HCEC 1CT (cell line): ENCODE data around the gene TSPAN32.
"Not testable (repeated sequence)": the region's sequence is repeated elsewhere in the genome, so short reads cannot be mapped to it uniquely, and the experiment has no call there.

ENCODE experiments used
- DNase-seq: peaks from one replicate; pipeline ENCODE4 v3.0.0-alpha.2; 2017

Gene TSPAN32

DNA sequence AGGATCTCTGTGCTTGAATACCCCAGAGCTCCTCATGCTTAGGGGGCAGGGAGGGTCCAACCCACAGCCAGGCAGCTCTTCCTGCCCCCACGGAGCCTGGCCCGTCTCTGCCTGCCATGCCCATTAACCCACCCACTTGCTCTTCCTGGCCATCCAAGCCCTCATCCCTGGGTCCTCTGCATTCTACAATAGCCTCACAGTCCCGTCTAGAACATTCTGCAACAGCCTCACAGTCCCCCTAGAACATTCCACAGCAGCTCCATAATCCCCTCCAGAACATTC, 15.1 kb downstream of the TSPAN32 start:
- no peak for DNase-seq

DNA sequence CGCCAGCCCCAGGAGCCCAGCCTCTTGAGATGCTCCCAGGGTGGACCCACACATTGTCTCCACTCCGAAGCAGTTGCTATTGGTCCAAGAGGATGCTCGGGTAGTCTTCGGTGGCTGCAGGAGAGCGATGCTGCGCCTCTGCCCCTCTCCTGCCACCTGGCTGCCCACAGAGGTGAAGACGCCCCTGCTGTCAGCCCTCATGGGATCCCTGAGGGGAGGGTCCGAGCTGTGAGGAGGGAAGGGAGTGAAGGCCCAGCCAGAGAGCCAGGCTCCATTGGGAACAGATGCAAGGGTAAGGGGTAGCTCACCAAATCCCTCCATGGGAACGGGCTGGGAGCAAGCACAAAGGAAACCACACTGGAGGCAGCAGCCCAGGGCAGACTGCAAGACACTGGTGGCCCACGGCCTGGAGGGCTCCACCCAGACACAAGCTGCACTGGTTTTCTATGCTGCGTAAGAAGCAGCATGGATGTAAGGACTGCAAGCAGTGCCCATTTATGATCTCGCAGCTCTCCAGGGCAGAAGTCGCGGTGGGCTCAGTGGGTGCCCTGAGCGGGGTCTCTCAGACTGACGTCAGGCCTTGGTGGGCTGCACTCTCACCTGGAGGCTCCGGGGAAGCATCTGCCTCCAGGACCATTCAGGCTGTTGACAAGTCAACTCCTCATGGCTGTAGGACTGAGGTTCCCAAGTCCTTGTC, 15.7 kb downstream of the TSPAN32 start:
- DNase-seq: no peak

DNA sequence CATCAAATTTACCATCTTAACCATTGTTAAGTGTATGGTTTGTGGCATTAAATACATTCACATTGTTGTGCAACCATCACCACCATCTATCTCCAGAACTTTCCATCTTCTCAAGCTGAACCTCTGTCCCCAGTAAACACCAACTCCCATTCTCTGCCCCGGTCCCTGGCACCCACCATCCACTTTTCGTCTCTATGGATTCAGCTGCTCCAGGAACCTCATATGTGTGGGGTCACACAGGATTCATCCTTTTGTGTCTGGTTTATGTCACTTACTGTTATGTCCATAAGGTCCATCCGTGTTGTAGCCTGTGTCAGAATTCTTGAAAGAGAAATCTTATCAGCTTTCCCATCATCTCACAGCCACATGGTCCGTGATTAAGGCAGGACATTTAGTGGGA, 16.3 kb downstream of the TSPAN32 start:
- DNase-seq: no peak

DNA sequence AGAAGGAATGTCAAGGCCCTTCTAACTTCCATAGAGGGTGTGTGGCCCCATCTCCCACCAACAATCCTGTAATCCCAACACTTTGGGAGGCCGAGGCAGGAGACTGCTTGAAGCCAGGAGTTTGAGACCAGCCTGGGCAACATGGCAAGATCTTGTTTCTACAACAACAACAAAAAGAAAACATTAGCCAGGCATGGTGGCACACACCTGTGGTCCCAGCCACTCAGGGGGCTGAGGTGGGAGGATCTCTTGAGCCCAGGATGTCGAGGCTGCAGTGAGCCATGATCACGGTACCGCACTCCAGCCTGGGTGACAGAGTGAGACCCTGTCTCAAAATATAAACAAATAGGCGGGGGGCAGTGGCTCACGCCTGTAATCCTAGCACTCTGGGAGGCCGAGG, 16.9 kb downstream of the TSPAN32 start:
- no peak for DNase-seq

DNA sequence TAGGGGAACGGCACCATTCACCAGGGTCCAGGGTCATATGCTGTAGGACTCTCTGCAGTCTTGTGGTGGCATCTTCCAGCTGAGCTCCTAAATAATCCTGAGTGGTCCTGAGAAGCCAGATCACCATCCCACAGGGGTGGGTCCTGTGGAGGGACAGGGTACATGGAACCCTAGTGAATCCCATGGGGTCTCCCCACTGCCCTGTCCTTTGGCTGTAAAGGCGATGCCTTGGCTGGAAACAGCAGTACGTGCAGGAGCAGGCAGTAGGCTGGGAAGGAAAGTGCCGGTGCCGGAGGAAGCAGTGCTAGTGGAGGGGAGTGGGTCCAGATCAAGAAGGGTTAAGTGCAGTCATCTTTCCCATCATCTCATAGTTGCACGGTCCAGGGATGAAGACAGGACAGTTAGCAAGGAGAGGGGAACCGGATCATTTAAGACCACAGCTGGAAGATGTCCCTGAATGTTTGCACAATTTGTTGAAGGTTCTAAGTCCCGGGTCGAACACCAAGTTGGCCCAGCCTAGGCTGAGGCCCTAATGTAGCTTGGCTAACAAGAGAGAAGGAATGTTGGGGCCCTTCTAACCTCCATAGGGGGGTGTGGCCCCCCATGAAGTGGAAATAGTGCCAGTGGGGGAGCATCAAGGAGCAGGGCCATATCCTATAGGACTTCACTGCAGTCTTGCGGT, 18.1 kb downstream of the TSPAN32 start:
- DNase-seq: no peak

DNA sequence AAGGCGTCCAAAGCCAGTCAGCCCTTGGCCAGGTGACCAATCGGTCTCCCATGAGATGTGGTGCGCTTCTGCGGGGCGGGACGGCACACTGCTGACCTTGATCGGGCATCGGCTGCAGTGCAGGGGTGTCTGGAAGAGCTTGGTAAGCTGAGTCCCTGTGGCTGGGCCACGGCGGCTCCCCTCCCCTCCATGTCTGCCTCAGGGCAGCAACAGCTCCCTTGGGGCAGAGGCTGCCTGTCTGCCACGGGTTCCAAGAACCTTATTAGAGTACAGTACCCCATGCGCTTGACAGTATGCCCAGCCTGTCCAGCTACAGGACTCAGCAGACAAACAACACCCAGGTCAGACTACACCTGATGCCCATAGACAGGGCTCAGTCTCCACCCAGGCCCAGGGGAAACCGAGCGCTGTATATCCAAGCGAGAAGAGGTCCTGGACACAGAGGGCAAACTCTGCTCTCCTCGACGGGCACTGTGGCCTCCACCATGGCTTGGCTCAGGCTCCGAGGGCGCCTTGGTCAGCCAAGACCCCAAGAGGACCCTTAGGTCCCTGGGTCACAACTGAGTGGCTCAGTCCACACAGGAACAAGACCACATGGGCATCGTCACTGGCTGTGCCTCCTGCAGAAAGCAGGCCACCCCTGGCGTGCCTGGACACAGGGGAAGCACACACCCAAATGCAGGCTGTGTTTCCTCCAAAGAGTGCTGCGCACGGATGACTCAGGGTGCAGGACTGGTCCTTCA, 18.9 kb downstream of the TSPAN32 start:
- no peak for DNase-seq

DNA sequence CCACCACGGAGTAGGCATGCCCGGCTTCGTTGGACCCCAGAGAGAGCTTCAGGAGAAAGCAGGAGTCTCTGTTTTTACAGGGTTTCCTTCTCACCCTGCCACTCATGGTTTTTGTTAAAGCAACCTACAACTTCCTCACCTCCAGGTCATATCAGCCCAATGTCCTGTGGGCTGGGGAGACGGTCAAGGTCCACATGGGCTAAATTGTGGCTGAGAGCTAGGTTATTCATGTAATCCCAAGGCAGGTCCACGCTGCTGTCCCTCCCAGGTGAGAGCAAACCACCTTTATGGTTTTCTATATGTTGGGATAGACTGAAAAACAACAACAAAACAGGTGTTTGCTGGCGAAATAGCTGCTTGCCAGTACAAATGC, 19.5 kb downstream of the TSPAN32 start:
- DNase-seq: no peak

DNA sequence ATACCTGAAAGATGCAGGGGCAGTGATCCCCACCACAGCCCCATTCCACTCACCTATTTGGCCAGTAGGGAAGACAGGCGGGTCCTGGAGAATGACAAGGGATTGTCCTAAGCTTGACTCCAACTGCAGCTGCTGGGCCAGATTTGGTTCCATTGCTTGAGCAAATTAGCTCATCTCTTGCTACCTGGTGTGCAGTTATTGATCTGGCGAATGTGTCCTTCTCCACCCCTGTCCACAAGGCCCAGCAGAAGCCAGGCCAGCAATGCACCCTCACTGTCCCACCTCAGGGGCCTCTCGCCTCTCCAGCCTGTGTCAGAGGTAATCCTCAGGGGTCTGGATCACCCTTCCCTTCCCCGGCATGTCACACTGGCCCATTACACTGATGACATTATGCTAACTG, 23.3 kb downstream of the TSPAN32 start:
- no peak for DNase-seq

DNA sequence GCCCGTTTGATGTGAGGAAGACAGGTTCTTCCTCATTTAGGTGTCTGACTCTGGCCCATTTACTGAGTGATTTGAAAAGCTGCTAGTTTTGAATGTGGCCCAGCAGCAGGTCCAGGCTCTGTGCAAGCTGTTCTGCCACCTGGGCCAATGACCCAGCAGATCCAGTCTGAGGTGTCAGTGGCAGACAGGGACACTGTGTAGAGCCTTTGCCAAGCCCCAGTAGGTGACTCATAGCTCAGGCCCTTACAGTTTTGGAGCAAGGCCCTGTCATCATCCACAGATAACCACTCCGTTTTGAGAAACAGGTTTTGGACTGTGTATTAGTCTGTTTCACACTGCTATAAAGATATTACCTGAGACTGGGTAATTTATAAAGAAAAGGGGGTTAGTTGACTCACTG, 23.9 kb downstream of the TSPAN32 start:
- DNase-seq: no peak

DNA sequence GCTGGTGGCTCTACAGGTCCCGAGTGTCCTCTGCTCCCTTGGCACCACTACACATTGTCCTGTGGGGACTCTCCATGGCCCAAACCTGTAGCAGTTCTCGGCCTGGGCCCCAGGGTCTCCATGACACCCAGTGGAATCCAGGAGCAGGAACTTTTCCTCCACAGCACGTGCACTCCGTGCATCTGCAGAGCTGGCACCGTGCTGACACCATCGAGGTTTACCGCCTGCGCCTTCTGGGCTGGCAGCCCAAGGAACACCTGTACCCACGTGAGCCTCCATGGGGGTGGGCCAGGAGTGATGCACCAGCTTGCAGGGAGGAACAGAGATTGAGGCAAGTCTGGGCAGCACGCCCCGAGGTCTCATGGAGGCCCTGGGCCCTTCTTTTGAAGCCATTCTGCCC, 25.2 kb downstream of the TSPAN32 start:
- no peak for DNase-seq

DNA sequence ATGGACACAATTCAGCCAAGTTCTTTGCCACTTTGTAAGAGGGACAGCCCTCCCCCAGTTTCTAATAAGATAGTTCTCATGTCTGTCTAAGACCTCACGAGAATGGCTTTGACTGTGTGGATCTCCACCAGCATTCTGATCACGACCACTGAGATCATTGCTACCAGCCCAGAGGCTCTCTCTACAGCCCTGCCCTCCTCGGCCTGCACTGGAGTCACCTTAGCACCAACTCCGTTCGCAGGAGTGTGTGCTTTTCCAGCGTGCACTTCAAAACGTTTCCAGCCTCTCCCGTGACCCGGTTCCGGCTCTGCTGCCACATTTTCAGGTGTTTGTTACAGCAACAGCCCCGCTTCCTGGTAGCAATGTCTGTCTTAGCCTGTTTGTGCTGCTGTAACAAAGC, 26.2 kb downstream of the TSPAN32 start:
- no peak for DNase-seq

DNA sequence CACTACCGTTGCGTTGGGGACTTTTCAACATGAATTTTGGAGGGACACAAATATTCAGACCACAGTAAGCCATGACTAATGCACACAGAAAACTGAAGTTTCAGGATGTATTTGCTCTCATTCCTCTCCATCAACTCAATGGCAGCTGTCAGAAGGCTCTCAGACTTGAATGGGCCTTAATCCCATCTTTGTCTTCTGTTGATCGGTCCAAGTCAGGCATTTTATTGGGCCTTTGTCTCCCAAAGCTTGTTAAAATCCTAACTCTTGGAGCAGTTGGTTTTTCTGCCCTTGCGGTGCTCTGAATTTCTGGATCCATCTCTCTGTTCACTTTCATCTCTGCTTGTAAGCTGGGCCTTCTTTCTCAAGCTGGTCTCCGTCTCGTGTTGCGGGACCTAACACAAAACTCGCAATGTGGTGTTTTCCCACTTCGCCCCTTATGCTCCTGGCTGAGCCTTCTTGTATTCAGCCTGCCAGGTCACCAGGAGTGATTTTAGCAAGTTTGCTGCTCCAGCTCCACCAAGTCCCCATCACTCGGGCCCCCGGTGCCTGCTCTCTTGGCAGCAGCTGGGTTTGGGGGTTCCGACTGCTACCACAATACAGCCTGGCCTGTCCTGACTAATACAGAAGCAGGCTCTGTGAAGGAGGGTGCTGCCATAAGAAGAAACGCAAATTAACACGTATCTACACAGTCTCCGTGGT, 27.0 kb downstream of the TSPAN32 start:
- DNase-seq: no peak

DNA sequence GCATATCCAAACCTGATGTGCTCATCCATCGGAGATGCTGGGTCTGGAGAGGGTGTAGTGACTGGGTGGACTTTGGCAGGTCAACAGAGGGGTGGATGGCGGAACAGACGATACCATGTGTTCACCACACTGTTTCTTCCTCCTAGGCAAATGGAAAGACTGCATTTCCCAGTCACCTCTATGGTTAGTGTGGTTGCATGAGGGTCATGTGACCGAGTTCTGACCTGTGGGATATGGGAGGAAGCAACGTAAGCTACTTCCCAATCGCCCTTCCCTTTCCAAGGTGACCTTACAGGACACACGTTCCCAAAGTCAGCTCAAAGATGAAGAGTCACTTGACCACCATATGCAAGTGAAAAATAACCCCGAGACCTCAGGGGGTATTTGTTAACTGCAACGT, 27.7 kb downstream of the TSPAN32 start:
- DNase-seq: no peak

DNA sequence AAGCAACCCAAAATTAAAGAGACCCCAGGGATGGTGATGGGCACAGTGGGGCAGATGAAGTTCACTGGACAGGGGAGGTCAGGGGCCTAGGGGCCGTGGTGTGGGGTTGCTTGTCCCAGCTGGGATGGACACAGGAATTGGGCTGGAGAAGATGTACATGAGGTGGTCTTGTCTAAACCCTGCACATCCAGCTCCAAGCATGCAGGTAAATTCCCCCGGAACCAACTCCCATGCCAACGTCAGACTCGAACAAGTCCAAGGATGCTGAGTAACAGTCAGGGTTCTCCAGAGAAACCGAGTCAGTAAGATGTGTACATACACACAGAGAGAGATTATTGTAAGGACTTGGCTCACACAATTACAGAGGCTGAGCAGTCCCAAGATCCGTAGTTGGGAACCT, 28.9 kb downstream of the TSPAN32 start:
- DNase-seq: no peak

DNA sequence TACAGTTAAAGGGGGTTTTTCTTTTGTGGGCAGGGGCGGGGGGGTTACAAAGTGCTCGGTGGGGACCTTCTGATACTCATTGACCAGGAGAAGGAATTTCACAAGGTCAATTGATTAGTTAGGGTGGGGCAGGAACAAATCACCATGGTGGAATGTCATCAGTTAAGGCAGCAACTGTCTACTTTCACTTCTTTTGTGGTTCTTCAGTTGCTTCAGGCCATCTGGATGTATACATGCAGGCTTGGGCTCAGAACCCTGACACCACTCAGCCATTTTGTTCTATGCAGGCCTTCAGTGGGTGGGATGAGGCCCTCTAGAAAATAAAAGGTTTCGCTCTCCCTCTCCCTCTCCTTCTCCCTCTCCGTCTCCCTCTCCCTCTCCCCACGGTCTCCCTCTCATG, 29.6 kb downstream of the TSPAN32 start:
- DNase-seq: no peak

DNA sequence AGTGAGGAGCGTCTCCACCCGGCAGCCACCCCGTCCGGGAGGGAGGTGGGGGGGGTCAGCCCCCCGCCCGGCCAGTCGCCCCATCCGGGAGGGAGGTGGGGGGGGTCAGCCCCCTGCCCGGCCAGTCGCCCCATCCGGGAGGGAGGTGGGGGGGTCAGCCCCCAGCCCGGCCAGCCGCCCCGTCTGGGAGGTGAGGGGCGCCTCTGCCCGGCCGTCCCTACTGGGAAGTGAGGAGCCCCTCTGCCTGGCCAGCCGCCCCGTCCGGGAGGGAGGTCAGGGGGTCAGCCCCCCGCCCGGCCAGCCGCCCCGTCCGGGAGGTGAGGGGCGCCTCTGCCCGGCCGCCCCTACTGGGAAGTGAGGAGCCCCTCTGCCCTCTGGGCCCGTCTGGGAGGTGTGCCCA, 30.8 kb downstream of the TSPAN32 start:
- not testable (repeated sequence) for DNase-seq

DNA sequence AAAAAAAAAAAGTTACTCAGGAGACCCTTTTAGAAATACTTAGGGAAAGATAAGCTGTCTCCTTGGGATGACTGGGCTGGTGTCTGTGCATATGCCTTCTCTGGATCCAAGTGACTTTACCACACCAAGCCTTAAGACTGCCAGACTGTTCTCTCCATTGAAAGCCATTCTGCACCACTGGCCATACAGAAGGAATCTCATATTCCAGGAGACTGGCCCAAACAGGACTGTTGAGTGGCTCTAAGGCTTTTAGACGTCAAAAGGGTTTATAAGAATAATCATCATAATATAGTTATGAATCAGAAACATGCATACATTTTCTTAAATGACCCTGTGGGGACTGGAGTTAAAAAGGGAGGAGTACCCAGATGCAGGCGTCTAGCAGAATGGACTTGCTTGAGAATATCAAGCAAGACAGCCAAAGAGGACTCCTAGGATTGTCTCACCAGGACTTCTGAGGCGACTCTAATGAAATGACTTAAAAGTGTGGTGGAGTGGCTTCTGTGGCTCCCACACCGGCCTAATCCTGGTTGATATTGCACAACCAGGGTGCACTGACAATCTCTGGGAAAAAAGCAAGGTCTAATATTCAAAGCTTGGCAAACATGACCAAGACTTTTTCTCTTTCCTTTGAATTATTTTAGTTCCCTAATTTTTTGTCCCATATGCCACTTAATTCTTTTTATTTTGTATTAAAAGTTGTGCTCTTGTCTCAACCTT, 31.8 kb downstream of the TSPAN32 start:
- not testable (repeated sequence) for DNase-seq

DNA sequence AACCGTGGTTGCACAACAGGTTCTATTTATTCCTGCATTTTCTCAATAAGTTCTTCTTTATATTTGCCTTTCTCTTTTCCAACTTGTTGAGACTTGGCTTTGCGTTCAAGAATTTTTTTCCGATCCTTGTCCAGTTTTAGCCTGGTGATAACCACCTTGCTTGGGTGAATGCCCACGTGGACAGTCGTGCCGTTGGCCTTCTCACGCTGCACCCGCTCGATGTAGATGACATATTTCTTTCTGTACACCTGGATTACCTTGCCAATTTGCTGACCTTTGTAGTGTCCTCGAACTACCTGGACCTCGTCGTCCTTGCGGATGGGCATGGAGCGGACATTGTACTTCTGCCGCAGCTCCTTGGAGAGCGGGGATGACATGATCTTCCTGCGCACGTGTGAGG, 33.5 kb downstream of the TSPAN32 start:
- DNase-seq: not testable (repeated sequence)

DNA sequence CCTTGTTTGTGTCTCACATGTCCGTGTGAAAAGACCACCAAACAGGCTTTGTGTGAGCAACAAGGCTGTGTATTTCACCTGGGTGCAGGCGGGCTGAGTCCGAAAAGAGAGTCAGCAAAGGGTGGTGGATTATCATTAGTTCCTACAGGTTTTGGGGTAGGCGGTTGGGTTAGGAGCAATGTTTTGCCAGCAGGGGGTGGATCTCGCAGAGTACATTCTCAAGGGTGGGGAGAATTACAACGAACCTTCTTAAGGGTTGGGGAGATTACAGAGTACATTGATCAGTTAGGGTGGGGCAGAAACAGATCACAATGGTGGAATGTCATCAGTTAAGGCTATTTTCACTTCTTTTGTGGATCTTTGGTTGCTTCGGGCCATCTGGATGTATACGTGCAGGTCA, 36.9 kb downstream of the TSPAN32 start:
- DNase-seq: not testable (repeated sequence)

DNA sequence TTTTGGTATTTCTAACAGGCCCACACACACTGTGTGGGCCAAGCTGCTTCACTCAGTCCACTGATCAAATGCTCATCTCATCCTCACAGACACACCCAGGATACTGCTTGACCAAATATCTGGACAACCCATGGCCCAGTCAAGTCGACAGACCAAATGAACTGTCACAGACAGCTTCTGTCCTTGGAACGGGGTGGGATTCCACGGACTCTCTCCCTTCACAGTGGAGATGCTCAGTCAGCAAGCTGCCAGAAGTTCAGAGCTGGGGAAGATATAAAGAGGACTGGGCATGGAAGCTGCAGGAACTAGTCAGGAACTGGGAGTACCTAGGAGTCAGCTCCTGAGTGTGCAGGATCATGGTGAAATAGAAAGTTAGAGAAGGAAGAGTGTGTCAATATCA, 40.7 kb downstream of the TSPAN32 start:
- DNase-seq: no peak

DNA sequence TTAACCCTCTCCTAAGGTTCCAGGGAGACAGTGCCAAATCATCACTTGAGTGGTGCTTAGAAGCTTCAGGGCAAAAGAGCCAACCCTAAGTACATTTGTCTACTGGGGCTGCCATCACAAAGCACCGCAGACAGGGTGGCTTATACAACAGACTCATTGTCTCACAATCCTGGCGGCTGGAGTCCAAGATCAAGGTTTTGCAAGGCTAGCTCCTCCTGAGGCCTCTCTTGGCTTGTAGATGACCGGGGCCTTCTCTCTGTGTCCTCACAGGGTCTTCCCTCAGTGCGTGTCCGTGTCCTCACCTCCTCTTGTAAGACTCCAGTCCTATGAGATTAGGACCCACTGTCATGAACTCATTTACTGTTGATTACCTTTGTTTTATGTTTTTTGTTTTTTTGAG, 41.2 kb downstream of the TSPAN32 start:
- DNase-seq: no peak

DNA sequence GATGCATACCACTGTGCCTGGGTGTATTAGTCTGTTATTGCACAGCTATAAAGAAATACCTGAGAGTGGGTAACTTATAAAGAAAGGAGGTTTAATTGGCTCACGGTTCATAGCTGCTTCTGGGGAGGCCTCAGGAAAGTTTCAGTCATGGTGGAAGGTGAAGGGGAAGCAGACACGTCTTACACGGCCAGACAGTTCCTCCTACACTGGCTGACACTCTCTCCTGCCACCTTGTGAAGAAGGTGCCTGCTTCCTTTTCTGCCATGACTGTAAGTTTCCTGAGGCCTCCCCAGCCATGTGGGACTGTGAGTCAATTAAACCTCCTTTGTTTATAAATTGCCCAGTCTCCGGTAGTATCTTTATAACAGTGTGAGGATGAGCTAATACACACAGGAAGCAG, 41.7 kb downstream of the TSPAN32 start:
- no peak for DNase-seq

DNA sequence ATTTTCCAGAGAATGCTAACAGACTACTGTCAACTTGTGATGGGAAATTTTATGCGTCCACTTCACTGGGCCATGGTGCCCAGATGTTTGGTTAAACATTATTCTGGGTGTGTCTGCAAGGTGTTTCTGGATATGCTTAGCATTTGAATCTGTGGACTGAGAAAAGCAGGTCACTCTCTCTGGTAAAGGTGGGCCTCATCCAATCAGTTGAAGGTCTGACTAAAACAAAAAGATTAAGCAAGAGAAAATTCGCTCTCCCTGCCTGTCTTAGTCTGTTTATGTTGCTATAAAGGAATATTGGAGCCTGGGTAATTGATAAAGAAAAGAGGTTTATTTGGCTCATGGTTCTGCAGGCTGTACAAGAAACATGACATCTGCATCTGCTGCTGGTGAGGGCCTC, 43.2 kb downstream of the TSPAN32 start:
- no peak for DNase-seq
